A549 (cell line): Measurements from ENCODE around the gene MCM8. TPM values are rescaled to one million over a fixed set of nuclear protein-coding genes. Genes with fewer than 3 reads are reported as not detected.

Experiments
- ATAC-seq, 2 experiments: fragments of 200-7000 bp in 1 of 2; fragments of >200 bp in 1 of 2; cut with Nextera tagmentation in 1 of 2; cut with Tn5 transposase in 1 of 2; 3 replicates each; pipeline versions ENCODE4 v1.8.0 to v1.9.1; 2018 to 2020; ENCODE audit warnings: mild to moderate bottlenecking in 1 of 2, moderate library complexity in 1 of 2
- CTCF ChIA-PET: fragments of 300-600 bp; sonication (Branson Sonifier 250); formaldehyde crosslinking; extraction: SDS; loops from one replicate; lab custom pipeline; 2021; ENCODE audit warnings: antibody characterized with exemption, inconsistent platforms; lab: Yijun Ruan, JAX
- POLR2A ChIA-PET: fragments of 350-600 bp; formaldehyde crosslinking; extraction: SDS; loops from one replicate; lab custom pipeline; 2021; ENCODE audit warnings: antibody characterized with exemption, inconsistent platforms; lab: Yijun Ruan, JAX
- DNase-seq, 2 experiments: peaks; one replicate each; pipeline versions ENCODE4 v3.0.0 to v3.0.0-alpha.2; 2011 to 2016; ENCODE audit warnings: low read depth in 1 of 2, low spot score in 1 of 2
- FAIRE-seq: peaks from 2 replicates; lab custom pipeline; 2011; peaks lifted over from hg19 to GRCh38; lab: Jason Lieb, UNC
- H3K27ac ChIP-seq, 2 experiments: fragments of >200 bp; sonication (Bioruptor Twin); formaldehyde crosslinking; 3 replicates each; pipeline ENCODE4 v1.5.1; 2016 to 2017
- H3K4me1 ChIP-seq: fragments of >200 bp; sonication (Bioruptor Twin); formaldehyde crosslinking; 3 replicates; pipeline ENCODE4 v1.6.1; 2016
- H3K4me2 ChIP-seq: fragments of >200 bp; sonication (Bioruptor Twin); formaldehyde crosslinking; 3 replicates; pipeline ENCODE4 v1.6.1; 2016
- H3K4me3 ChIP-seq: fragments of >200 bp; sonication (Bioruptor Twin); formaldehyde crosslinking; 3 replicates; pipeline ENCODE4 v1.5.1; 2016
- H3K9me3 ChIP-seq: fragments of >200 bp; sonication (Bioruptor Twin); formaldehyde crosslinking; 3 replicates; pipeline ENCODE4 v1.6.1; 2016
- ATOH8 ChIP-seq: fragments of 250-450 bp; sonication (Bioruptor Pico); IDR thresholded peaks from 2 replicates; pipeline ENCODE4 v1.5.0; 2020; ENCODE audit warnings: low read depth, mild to moderate bottlenecking, moderate library complexity
- BHLHE40 ChIP-seq: IDR thresholded peaks from 2 replicates; pipeline ENCODE4 v1.6.1; 2012; ENCODE audit warnings: low read depth, low read length, inconsistent platforms
- CBX2 ChIP-seq: fragments of 200-600 bp; sonication (generic); IDR thresholded peaks from 2 replicates; pipeline ENCODE4 v1.6.1; 2016; ENCODE audit warnings: low read depth, mild to moderate bottlenecking, borderline replicate concordance
- CBX8 ChIP-seq: fragments of 200-600 bp; sonication (generic); IDR thresholded peaks from 2 replicates; pipeline ENCODE4 v1.6.1; 2016
- CHD2 ChIP-seq: fragments of 150-350 bp; IDR thresholded peaks from 2 replicates; pipeline ENCODE4 v1.6.1; 2014; ENCODE audit warnings: low read length; ENCODE audit not compliant: partially characterized antibody
- CTCF ChIP-seq: fragments of >200 bp; sonication (Bioruptor Twin); formaldehyde crosslinking; IDR thresholded peaks from 3 replicates; pipeline ENCODE4 v1.5.1; 2016
- E2F6 ChIP-seq: IDR thresholded peaks from 2 replicates; pipeline ENCODE4 v1.6.1; 2012; ENCODE audit warnings: low read depth, borderline replicate concordance
- EP300 ChIP-seq, 2 experiments: fragments of >200 bp; sonication (Bioruptor Twin); formaldehyde crosslinking; IDR thresholded peaks; 2 replicates in 1 of 2; 3 replicates in 1 of 2; pipeline ENCODE4 v1.6.1; 2016 to 2017
- ESRRA ChIP-seq: fragments of 150-350 bp; IDR thresholded peaks from 2 replicates; pipeline ENCODE4 v1.6.1; 2014; ENCODE audit warnings: mild to moderate bottlenecking, low read length, borderline replicate concordance
- FOSB ChIP-seq: fragments of 250-450 bp; sonication (Bioruptor Pico); IDR thresholded peaks from 2 replicates; pipeline ENCODE4 v1.5.0; 2020; ENCODE audit warnings: mild to moderate bottlenecking, moderate library complexity
- FOSL2 ChIP-seq, 2 experiments: fragments of 450-650 bp in 1 of 2; fragments of >200 bp in 1 of 2; sonication (Bioruptor Twin) in 1 of 2; formaldehyde crosslinking; IDR thresholded peaks; 2 replicates each; pipeline versions ENCODE4 v1.5.0 to v1.6.1; 2016 to 2020; ENCODE audit warnings: mild to moderate bottlenecking in 1 of 2, moderate library complexity in 1 of 2
- JUN ChIP-seq, 2 experiments: fragments of >200 bp; sonication (Bioruptor Twin); formaldehyde crosslinking; IDR thresholded peaks; 2 replicates in 1 of 2; 3 replicates in 1 of 2; pipeline ENCODE4 v1.6.1; 2016 to 2017
- JUNB ChIP-seq: fragments of >200 bp; sonication (Bioruptor Twin); formaldehyde crosslinking; IDR thresholded peaks from 2 replicates; pipeline ENCODE4 v1.6.1; 2016
- KDM1A ChIP-seq: fragments of 200-600 bp; sonication (generic); IDR thresholded peaks from 2 replicates; pipeline ENCODE4 v1.6.1; 2016; ENCODE audit warnings: low read depth, mild to moderate bottlenecking
- KDM5A ChIP-seq: fragments of 200-600 bp; sonication (generic); IDR thresholded peaks from 2 replicates; pipeline ENCODE4 v1.6.1; 2016; ENCODE audit warnings: antibody characterized with exemption, mild to moderate bottlenecking
- MAFK ChIP-seq: fragments of 450-650 bp; IDR thresholded peaks from 2 replicates; pipeline ENCODE4 v1.6.1; 2014; ENCODE audit not compliant: partially characterized antibody
- MAX ChIP-seq: IDR thresholded peaks from 2 replicates; pipeline ENCODE4 v1.6.1; 2012
- NPAS2 ChIP-seq: fragments of 250-450 bp; sonication (Bioruptor Pico); IDR thresholded peaks from 2 replicates; pipeline ENCODE4 v1.8.0; 2022; ENCODE audit warnings: mild to moderate bottlenecking, moderate library complexity, borderline replicate concordance
- RCOR1 ChIP-seq: fragments of 150-350 bp; IDR thresholded peaks from 2 replicates; pipeline ENCODE4 v1.6.1; 2014; ENCODE audit warnings: antibody characterized with exemption, low read length, low read depth
- RNF2 ChIP-seq: fragments of 200-600 bp; sonication (generic); IDR thresholded peaks from 2 replicates; pipeline ENCODE4 v1.6.1; 2016; ENCODE audit warnings: low read depth, mild to moderate bottlenecking, antibody characterized with exemption, moderate library complexity, borderline replicate concordance
- SMC3 ChIP-seq: fragments of >200 bp; sonication (Bioruptor Twin); formaldehyde crosslinking; IDR thresholded peaks from 3 replicates; pipeline ENCODE4 v1.6.1; 2018; ENCODE audit warnings: inconsistent platforms
- TFCP2L1 ChIP-seq: fragments of 250-450 bp; sonication (Bioruptor Pico); IDR thresholded peaks from 2 replicates; pipeline ENCODE4 v1.5.0; 2021; ENCODE audit warnings: mild to moderate bottlenecking
- TP53 ChIP-seq: fragments of 250-450 bp; sonication (Bioruptor Pico); IDR thresholded peaks from 2 replicates; pipeline ENCODE4 v1.5.0; 2021; ENCODE audit warnings: mild to moderate bottlenecking, moderate library complexity
- USF2 ChIP-seq: fragments of 450-650 bp; IDR thresholded peaks from 2 replicates; pipeline ENCODE4 v1.6.1; 2014; ENCODE audit warnings: antibody characterized with exemption
- ZFP36 ChIP-seq: fragments of 450-650 bp; IDR thresholded peaks from 2 replicates; pipeline ENCODE4 v1.6.1; 2014; ENCODE audit warnings: borderline replicate concordance; ENCODE audit not compliant: partially characterized antibody
- ZNF302 ChIP-seq: fragments of 250-450 bp; sonication (Bioruptor Pico); IDR thresholded peaks from 2 replicates; pipeline ENCODE4 v1.9.0; 2021; ENCODE audit warnings: inconsistent platforms, mild to moderate bottlenecking, moderate library complexity
- WGBS: methylation state at CpG from one replicate; pipeline ENCODE4 v1.1.6; 2017; ENCODE audit errors: missing lambda C conversion rate; 5-methylcytosine and 5-hydroxymethylcytosine counted together
- polyA plus RNA-seq, 4 experiments: library from polyadenylated mRNA; depleted of rRNA in 3 of 4; stranded (reverse); fragments of >200 nt; fragmentation: RNase III in 1 of 4; extraction: RNeasy Plus Mini Kit Qiagen cat#74134 plus additional on column Dnase treatment in 1 of 4; gene quantifications; 2 replicates in 3 of 4; 3 replicates in 1 of 4; pipeline ENCODE4 v1.2.3, GENCODE V29; 2011 to 2017

Gene MCM8
- polyA plus RNA-seq, 2 of the 4 experiments (the other 2 are of a cell fraction): 33.9 to 36.1 TPM

GRCh38 chr20:5947276-5947675 is 3.2 kb upstream of the MCM8 start:
- ChIA-PET POLR2A (no interaction called here), CTCF (interaction anchor here (0.7 to 2.8 kb wide), 6 partner anchors 9 to 417 kb away, joined by 3 to 16 read pairs (median 3); no protein-coding TSS in a partner anchor)
- H3K27ac ChIP-seq: no peak overlapping the region; a peak in 1 of 6 replicates
- H3K4me2 ChIP-seq: no peak overlapping the region
- peak; percentile 43 for FAIRE-seq
- ATAC-seq: no peak
- no peak for DNase-seq
- WGBS: 89% methylated on average over 6 of the region's 6 CpGs
- H3K9me3 ChIP-seq: no peaks in the 10 kb centered on the region
- TF ChIP-seq RNF2: no peak
- no peak for TF ChIP-seq KDM5A
- TF ChIP-seq EP300 (IDR thresholded peaks at IDR 0.05): no peak
- no peak for TF ChIP-seq TP53 (CRISPR knock-in tag)
- no peak for TF ChIP-seq CBX8
- no peak for TF ChIP-seq USF2
- no peak for TF ChIP-seq RCOR1
- no peak for TF ChIP-seq BHLHE40
- TF ChIP-seq SMC3: no peak
- TF ChIP-seq JUN (IDR thresholded peaks at IDR 0.05): no peak
- no peak for TF ChIP-seq JUNB
- no peak for TF ChIP-seq ATOH8 (CRISPR knock-in tag)
- no peak for TF ChIP-seq FOSL2 (IDR thresholded peaks at IDR 0.05)
- TF ChIP-seq FOSL2 (CRISPR knock-in tag; IDR thresholded peaks at IDR 0.05): no peak
- TF ChIP-seq KDM1A: no peak
- TF ChIP-seq CTCF: no peak
- no peak for TF ChIP-seq E2F6
- TF ChIP-seq NPAS2 (CRISPR knock-in tag): no peak
- TF ChIP-seq CBX2: no peak
- peaks cover 38% of the 10 kb centered on the region for H3K4me1 ChIP-seq
- no peak overlapping the region for H3K4me3 ChIP-seq

GRCh38 chr20:5949943-5950270 is 545 bp upstream of the MCM8 start:
- peak in 1 of 2 experiments; percentile 55; a peak in 4 of 6 replicates for ATAC-seq
- Histone ChIP-seq H3K4me1 (peaks cover 38% of the 10 kb centered on the region), H3K27ac (peak overlapping the region; percentile 93 to 94), H3K4me2 (peak overlapping the region; percentile 99), H3K4me3 (peak overlapping the region; percentile 93), H3K9me3 (no peaks in the 10 kb centered on the region)
- WGBS: under 1% methylated on average over 11 of the region's 11 CpGs
- DNase-seq: peak in 1 of 2 experiments; percentile 49
- POLR2A ChIA-PET: no interaction called here
- TF ChIP-seq JUNB (no peak), ZNF302 (CRISPR knock-in tag) (no peak), KDM1A (no peak), TFCP2L1 (CRISPR knock-in tag) (no peak), MAX (no peak), BHLHE40 (no peak), FOSB (CRISPR knock-in tag) (no peak), ESRRA (no peak), USF2 (no peak), CHD2 (no peak), ZFP36 (no peak), MAFK (no peak)
- no peak for FAIRE-seq
- CTCF ChIA-PET: no interaction called here
